Amygdala (tissue), 56 donors: ENCODE measurements around the gene GUCY1A1.

ENCODE experiments used
- DNase-seq, 56 donors: peaks; one replicate each; lab custom pipeline; 2025; lab: John Stamatoyannopoulos, UW

Gene GUCY1A1

DNA sequence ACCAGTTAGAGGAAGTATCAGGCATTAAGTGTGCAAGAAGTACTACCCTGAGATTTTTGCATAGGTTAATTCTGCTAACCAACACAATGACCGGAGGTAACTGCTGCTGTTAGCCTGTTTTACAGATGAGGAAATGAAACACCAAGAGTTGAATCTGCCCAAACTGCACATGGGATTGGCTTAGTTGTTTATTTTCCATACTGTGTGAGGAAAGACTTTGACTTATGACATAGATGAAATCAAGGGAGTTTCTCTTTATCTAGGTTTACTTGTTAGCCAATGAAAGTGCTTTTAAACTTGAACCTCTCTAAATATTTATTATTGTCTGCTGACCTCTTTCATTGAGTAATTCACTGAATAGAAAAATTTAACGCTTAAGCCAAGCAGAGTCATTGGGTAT lies 102.4 kb downstream of the GUCY1A1 start:
- no peak for DNase-seq

DNA sequence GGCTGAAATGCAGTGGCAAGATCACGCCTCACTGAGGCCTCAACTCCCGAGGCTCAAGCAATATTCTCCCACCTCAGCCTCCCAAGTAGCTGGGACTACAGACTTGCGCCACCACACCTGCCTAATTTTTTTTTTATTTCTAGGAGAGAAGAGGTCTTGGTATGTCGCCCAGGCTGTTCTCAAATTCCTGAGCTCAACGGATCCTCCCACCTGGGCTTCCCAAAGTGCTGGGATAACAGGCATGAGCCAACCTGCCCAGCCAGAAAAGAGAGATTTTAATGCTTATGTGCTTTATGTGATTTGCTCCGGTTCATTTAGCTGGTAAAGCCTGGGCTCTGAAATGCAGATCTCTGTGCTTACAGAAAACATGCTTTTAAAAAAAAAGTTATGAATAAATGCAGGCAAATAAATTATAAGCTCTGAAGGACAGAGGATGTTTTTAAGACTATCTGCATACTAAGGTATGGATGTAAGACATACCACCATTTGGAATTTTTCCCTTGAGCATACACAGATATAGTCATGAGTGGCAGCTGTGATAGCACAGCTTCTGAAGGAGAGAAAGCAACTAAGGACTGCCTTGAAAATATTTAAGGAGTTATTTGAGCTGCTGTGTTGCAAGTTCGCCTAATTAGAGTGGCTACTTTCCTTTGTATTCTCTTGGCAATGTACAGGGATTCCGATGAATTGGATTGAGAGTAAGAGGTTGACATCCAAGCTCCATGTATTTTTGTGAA lies 106.0 kb downstream of the GUCY1A1 start:
- DNase-seq: no peak

DNA sequence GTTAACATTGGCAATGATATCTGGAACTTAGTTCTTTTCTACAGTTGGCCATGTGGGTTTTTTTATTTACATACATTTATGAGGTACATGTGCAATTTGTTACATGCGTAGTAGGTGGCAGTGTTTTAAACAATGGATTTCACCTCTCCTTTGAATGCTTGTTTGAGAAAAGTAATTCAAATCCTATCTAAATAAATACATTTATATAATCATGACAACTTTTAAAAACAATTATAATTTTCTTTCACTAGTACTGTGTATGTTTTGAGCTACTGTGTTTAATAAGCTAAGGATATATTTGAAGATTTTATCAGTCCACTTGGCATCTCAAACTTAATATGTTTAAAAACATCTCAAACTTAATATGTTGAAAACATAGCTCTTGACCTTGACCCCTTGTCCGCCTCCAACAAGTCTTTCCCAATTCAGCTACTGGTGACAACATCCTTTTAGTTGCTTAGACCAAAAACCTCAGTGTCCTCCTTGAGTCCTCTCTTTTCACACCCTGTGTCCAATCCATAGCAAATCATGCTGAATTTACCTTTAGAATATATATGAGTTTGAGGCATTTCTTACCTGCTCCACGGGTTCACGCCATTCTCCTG lies 106.7 kb downstream of the GUCY1A1 start:
- no peak for DNase-seq

DNA sequence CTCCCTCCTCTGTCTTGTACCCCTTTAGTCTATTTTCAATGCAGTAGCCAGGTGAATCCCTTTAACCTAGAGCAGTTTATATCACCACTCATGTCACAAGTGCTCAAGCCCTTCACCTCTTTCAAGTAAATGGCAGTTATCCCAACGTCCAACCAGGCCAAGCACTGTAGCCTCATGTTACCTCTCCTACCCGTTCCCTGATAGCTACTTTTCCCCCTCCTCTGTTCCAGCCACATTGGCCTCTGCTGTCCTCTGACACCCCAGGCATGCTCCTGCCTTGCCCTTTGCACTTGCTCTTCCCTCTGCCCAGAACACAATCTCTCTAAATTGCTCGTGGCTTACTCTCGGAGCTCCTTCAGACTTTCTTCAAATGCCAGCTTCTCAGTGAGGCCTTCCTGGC lies 107.4 kb downstream of the GUCY1A1 start:
- no peak for DNase-seq

DNA sequence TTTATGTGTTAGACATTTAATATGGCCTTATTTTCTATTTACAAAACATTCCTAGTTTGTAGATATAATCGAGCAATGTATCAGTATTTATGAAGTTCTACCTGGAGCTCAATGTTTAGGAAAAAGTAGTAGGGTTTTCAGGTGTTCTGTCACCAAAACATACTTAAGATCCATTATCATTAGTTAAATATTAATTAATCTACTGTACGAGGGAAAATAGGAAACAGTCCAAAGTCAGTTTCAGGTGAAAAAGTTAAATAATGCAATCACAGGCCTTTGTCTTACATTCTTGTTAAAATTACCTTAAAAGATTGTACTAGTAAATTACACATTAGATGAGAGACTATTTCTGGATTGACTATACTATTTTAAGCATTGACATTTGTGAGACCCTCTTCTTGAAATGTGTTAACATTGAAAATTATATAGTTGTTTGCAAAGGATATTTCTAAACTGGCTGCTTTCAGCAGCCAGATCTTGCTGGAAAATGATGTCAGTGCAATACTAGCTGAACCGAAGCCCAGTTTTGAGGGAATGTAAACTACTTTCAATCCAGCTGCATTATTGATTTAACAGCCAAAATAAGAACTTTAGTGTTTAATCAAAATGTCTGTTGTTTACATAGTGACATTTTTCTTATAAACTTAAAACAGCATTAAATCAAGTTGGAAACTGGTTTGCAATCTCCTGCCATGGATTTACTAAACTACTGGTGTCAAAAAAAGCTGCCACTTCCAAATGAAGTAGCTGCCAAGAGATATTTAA lies 111.5 kb downstream of the GUCY1A1 start:
- DNase-seq: no peak

DNA sequence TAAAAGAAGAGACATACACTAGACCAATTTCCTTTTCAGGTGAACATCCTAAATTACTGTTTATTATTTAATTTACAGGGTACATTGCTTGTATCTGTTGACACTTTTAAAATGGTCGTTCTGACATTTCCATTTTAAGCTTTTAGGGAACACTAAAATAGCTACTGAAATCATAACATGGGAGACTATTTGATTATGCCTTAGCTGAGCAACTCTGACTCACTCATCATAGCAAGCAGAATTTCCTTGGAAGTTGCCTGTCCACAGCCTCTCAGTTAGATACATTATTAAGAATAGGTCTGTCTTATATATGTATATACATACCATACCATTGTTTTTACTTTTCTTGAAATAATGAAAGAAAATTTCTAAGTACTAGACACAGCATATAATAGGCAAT lies 114.1 kb downstream of the GUCY1A1 start:
- no peak for DNase-seq

DNA sequence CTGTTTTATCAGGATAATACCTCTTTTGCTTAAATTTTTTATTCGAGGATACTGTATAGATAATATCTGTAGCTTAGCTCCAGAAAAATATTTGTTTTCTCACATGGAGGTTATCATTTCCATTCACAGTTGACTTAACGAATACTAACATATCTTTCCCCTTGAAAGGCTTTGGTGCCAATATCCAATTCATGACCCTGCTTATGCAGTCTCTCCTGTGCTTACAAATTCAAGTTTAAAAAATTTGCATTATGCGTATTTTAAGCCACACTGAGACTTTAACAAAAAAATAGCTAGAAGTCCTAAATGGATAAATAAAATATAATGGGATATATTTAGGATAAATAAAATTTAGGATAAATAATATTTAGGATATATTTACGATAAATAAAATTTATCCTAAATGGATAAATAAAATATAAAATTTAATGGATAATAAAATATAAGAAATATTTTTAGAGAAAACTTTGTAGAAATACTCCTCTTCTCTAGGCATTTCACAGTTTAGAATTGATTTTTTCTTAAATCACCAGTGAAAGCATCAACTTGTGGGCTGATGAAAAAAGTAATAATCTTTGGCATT lies 114.7 kb downstream of the GUCY1A1 start:
- DNase-seq: no peak
